OCI-LY7 (cell line): ENCODE data around the gene ERCC1.
"Not testable (repeated sequence)": the region's sequence is repeated elsewhere in the genome, so short reads cannot be mapped to it uniquely, and the experiment has no call there.

Experiments used
- CTCF ChIP-seq: fragments of 200-600 bp; sonication (generic); conservative IDR thresholded peaks from 2 replicates; pipeline ENCODE4 v1.5.1; 2014; ENCODE audit warnings: mild to moderate bottlenecking, antibody characterized with exemption, low read length, moderate library complexity, mixed read lengths
- EZH2phosphoT487 ChIP-seq: fragments of 200-600 bp; sonication (generic); IDR thresholded peaks from 2 replicates; pipeline ENCODE4 v1.6.1; 2018; ENCODE audit warnings: low read depth, borderline replicate concordance, mild to moderate bottlenecking, mixed run types, antibody characterized with exemption, low read length, moderate library complexity, mixed read lengths

- TF ChIP-seq CTCF, EZH2phosphoT487: not testable (repeated sequence)
Measured at GRCh38 chr19:45410330-45410729, 13.4 kb downstream of the ERCC1 start.
